ENCODE results near the gene ZNF579.
A peak's percentile ranks its signal among the peaks of the same experiment; 100 is the strongest.

The ZNF579 gene, protein sequence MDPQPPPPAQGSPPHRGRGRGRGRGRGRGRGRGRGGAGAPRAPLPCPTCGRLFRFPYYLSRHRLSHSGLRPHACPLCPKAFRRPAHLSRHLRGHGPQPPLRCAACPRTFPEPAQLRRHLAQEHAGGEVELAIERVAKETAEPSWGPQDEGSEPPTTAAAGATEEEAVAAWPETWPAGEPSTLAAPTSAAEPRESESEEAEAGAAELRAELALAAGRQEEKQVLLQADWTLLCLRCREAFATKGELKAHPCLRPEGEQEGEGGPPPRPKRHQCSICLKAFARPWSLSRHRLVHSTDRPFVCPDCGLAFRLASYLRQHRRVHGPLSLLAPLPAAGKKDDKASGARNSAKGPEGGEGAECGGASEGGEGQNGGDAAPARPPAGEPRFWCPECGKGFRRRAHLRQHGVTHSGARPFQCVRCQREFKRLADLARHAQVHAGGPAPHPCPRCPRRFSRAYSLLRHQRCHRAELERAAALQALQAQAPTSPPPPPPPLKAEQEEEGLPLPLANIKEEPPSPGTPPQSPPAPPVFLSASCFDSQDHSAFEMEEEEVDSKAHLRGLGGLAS

DNA sequence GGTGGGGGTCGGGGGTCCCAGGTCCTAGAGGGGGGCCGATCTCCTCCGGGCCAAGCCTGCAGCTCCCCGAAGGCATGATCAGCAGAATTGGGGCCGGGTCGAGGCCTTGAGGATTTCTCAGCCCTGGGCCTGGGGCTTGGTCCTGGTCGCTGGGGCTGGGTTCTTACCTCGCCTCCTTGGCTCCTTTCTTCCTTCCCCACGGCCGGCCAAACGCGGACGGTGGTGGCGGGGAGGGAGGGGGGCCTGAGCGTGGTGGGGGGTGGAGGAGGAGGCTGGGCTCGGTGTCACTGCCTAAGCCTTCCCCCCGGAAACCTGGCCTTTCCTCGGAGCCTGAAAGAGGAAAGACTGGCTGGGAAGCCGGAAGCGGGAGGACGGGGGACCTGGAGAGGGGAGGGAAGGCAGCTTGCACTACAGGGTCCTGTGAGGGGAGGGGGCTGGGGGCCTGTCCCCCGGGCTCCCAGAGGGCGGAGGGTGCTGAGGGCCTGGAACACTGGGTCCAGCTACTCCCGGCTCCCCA is at the start of gene ZNF579:
ZNF579 (minus strand) TSS at position 221 of the 517 bp plus-strand sequence. CDS start 1,209 bp downstream, outside the sequence.
- DNase-seq: peak; percentile 64 to 71

DNA sequence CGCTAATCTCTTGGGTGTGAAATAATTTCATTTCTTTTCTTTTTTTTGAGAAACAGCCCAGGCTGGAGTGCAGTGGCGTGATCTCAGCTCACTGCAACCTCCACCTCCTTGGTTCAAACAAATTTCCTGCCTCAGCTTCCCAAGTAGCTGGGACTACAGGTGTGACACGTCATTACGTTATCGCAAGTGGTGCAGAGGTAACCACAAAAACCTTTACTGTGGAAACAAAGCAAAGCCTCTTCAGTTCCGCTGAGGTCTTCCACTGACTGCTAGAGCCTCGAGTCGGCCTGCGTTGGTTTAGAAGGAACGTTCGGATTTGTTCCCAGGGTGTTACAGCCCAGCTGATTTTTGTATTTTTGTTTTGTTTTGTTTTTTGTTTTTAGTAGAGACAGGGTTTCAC is 45.7 kb upstream of the ZNF579 start:
- peak; percentile 55 to 58 for DNase-seq

DNA sequence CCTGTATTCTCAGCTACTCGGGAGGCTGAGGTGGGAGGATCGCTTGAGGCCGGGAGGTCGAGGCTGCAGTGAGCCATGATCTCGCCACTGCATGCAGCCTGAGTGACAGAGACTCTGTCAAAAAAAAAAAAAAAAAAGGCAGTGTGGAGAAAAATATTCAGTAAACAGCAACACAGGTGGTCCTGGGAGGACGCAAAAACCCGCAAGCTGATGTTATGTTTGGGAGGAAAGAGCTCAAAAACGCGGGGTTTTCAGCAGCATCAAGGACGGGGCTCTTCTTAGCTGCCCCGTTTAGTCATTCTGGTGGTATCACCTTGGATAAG is 44.3 kb upstream of the ZNF579 start:
- DNase-seq: no peak

DNA sequence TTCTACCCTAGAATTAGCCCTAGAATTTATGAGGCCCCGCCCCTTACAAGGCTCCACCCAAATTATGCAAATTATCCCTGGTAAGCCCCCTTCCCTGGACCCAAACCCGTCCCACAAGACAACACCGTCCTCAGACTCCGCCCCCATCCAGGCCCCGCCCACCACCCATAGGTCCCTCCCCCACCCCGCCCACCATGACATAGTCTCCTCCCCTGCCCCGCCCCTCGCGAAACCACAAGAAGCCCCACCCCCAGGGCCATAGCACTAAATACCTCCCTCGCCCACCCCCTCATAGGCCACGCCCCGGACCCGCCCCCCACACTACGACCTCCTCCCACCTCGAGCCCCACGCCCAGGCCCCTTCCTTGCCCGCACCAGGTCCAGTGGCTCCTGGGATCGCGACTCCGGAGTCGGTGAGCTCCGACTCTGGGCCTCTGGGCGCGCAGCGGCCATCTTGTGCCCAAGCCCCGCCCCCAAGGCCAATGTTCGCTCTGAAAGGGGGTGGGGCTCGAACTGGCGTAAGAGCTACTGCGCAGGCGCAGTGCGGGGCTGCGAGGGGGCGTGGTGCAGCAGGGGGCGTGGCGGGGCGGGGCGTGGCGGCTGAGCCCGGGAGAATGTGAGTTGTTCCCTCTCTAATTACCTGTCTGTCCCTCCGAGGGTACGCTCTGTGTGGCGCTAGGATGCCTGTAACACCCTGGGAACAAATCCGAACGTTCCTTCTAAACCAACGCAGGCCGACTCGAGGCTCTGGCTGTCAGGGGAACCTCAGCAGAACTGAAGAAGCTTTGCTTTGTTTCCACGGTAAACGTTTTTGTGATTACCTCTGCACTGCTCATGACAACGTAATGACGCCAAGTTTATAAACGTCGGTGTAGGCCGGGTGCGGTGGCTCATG is 43.7 kb upstream of the ZNF579 start, which contains the start of gene ZNF784:
ZNF784 (minus strand) TSS at position 458 of the 895 bp plus-strand sequence; CDS start at position 453, 5 bp downstream.
- peak; percentile 96 to 98 for DNase-seq

DNA sequence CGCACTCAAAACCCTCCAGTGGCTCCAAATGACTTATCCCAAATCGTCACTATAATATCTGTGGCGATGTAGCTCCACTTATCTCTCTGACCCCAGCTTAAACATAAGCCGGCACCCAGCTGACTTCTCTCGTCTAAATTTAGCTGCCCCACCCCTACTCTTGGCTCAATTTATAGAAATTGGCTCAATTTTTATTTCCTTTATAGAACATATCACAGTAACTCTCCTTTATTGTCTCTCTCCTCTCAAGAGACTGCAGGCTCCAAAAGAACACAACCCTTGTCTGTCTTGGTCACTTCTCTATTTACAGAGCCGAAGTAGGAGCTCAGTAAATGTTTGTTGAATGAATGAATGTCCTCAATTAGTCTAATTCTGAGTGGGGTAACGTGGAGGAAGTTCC is 42.9 kb upstream of the ZNF579 start:
- no peak for DNase-seq

DNA sequence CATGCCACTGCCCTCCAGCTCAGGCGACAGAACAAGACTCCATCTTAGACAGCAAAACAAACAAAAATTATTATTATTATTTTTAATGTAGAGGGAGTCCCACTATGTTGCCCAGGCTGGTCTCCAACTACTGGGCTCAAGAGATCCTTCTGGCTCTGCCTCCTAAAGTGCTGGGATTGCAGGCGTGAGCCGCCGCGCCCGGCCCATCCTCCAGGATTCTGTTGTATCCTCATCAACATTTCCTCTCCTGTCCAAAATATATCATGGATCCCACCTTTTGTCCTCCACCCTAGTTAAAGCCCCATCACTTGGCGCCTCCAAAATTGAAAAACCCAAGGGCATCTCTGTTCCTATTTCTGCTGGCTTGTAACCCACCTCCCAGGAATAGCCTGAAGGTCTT is 42.5 kb upstream of the ZNF579 start:
- no peak for DNase-seq

DNA sequence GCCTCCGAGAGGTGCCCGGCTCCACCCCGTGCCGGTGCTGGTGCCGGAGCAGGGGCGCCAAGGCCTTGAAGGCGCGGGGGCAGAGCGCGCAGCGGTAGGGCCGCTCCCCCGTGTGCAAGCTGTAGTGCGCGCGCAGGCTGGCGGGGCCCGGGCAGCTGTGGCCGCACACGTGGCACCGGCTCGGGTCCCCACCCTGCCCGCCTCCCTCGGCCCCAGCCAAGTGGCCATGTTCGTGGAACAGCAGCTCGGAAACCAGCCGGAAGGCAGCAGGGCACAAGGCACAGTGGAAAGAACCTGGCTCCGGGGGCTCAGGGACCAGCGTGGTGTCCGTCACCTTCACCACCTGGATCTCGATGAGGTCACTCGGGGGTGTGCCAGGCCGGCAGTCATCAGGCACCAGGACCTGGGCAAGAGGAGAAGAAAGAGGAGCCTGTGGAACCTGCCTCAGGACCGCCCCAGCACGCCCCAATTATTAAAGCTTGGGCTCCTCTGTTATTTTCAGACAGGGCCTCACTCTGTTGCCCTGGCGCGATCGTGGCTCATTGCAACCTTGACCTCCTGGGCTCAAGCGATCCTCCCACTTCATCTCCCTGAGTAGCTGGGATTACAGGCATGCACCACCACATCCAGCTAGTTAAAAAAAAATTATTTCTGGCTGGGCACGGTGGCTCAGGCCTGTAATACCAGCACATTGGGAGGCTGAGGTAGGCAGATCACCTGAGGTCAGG is 41.8 kb upstream of the ZNF579 start:
- no peak for DNase-seq

DNA sequence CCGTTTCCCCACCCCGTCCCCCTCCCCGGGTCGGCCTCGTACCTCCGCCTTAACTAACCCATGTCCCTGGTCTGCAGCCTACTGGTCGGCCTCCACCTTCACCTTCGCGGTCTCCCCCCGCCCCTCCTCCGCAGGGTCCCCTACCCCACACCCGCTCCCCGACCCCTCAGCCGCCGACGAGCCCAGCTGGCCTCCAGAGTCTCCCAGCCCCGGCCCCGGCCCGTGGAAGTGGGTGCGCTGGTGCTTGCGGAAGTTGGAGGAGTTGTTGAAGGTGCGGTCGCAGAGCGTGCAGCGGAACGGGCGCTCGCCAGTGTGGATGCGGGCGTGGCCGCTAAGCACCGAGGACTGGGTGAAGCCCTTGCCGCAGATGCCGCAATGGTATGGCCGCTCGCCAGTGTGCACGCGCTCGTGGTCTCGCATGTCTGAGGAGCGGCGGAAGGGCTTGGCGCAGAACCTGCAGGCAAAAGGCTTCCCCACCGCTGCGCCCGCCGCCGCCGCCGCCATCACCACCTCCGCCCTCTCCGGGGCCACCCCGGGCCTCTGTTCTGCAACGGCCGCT is 41.1 kb upstream of the ZNF579 start:
- DNase-seq: no peak

DNA sequence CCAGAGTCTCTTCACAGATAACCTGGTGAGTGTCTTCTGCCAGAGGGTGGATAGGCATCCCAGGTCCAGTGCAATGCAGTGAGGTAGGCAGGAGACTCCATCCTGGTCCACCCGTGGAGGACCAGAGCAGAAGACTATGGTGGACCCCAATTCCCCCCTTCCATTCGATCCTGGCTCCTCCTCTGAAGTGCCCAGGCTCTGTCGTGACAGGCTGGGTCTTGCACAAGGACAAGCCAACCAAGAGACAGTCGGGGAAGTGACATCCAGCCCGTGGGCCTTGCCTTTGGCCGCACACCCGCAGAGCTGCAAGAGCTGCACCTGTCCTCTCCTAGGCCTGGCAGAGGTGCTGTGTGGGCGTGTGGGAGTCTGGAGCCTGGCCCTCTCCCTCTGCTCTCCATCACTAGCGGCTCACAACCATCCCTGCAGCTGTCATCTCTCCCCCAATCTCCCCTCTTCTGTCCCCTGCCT is 40.6 kb upstream of the ZNF579 start:
- DNase-seq: no peak

DNA sequence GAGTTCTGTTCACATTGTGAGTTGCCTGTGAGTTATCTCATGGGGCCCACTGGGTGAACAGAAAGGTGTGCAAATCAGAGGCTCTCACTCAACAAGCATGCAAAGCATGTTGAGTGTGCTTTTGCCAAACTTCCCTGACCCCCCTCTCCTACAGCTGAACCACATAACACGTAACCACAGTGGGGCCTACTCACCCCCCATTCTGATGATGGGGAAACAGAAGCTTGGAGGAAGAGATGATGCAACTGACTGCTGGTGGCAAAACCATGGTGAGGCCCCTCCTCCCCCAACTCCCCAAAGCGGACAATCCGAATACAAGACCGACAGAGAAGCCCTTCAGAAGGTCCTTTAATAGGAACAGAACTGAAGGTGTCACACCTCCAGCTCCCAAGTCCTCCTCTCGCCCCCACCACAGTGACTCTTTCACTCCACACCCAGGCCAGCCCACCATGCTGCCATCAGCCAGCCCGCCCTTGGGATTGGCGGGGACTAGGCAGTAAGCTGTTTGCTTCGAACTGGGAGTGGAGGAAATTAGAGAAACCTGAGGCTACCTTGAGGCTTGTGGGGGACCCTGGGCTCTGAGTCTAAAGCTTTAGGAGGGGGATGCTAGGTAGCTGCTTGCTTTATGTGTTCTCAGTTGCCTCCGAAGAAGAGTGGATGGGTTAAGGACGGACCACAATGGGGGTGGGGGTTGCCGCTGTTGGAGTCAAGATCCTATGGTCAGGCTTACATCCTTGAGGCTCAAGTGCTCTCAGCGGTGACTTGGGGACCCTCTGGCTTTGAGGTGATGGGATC is 40.0 kb upstream of the ZNF579 start:
- no peak for DNase-seq

DNA sequence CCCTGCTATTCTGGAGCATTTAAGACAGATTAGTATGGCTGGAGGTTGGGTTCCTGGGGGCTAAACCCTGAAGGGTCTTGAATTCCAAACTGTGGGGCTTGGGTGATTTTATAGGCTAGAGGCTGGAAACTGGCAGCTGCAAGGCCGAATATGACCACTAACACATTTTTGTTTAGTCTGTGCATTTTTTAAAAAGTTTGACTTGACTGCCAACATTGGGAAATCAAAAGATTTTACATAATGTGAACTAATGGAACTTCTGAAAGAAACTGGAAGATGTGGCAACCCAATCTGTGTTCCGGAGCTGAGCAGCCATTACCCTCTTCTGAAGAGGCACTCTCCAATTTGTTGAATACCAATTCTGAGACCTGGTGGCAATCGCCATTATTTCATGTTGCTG is 38.6 kb upstream of the ZNF579 start:
- DNase-seq: no peak

DNA sequence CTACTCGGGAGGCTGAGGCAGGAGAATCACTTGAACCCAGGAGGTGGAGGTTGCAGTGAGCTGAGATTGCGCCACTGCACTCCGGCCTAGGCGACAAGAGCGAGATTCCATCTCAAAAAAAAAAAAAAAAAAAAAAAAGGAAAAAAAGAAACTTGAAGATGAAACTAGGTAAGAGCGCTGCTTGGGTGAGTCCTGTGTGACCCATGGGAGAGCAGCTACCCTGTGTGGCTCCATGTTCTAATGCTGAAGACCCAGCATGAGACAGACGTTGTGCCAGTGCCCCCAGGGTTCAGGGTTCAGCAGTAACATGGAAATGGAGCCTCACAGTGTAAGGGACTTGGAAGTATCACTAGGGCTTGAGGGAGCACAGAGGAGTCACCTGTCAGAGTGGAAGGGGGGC is 37.8 kb upstream of the ZNF579 start:
- no peak for DNase-seq

DNA sequence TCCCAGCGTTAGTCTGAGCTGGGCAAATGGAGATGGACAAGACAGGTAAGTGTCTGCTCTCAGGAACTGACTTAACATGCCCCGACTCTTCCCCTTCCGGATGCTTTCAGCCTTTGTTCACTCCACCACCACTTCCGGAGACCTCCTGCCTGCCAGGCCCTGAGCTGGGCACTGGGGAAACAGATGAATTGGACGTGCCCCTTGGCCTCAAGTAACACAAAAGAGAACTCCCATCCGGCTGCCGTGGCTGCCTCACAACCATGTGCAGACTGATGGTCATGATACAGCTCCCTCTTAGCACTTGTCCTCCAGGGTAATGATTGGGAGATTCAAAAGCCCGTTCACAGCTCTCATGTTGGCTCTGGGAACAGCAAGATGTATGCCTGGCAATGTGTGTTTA is 36.8 kb upstream of the ZNF579 start:
- DNase-seq: no peak

DNA sequence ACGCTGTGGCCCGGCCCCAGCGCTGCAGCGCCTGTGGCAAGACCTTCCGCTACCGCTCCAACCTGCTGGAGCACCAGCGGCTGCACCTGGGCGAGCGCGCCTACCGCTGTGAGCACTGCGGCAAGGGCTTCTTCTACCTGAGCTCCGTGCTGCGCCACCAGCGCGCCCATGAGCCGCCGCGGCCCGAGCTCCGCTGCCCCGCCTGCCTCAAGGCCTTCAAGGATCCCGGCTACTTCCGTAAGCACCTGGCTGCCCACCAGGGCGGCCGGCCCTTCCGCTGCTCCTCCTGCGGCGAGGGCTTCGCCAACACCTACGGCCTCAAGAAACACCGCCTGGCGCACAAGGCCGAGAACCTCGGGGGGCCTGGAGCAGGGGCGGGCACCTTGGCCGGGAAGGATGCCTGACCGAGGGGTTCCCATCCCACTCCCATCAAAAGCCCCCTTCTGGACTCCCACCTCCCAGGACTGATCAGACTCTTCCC is 35.8 kb upstream of the ZNF579 start:
- no peak for DNase-seq

DNA sequence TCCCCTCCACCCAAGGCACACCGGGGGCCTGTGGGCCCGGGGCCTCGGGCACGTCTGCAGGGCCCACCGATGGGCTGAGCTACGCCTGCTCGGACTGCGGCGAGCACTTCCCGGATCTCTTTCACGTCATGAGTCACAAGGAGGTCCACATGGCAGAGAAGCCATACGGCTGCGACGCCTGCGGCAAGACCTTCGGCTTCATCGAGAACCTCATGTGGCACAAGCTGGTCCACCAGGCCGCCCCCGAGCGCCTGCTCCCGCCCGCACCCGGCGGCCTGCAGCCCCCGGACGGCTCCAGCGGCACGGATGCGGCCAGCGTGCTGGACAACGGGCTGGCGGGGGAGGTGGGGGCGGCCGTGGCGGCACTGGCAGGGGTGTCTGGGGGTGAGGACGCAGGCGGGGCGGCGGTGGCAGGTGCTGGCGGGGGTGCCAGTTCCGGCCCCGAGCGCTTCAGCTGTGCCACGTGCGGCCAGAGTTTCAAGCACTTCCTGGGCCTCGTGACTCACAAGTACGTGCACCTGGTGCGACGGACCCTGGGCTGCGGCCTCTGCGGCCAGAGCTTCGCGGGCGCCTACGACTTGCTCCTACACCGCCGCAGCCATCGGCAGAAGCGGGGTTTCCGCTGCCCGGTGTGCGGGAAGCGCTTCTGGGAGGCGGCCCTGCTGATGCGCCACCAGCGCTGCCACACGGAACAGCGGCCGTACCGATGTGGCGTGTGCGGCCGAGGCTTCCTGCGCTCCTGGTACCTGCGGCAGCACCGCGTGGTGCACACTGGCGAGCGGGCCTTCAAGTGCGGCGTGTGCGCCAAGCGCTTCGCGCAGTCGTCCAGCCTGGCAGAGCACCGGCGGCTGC is 35.1 kb upstream of the ZNF579 start:
- DNase-seq: no peak

DNA sequence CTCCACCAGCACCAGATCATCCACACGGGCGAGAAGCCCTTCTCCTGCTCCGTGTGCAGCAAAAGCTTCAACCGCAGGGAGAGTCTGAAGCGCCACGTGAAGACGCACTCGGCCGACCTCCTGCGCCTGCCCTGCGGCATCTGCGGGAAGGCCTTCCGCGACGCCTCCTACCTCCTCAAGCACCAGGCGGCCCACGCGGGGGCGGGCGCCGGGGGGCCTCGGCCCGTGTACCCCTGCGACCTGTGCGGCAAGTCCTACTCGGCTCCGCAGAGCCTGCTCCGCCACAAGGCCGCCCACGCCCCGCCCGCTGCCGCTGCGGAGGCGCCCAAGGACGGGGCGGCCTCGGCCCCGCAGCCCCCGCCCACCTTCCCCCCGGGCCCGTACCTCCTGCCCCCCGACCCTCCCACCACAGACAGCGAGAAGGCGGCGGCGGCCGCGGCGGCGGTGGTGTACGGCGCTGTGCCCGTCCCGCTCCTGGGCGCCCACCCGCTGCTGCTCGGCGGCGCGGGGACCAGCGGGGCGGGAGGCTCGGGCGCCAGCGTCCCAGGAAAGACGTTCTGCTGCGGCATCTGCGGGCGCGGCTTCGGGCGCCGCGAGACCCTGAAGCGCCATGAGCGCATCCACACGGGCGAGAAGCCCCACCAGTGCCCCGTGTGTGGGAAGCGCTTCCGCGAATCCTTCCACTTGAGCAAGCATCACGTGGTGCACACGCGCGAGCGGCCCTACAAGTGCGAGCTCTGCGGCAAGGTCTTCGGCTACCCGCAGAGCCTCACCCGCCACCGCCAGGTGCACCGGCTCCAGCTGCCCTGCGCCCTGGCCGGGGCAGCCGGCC is 34.3 kb upstream of the ZNF579 start:
- DNase-seq: no peak

DNA sequence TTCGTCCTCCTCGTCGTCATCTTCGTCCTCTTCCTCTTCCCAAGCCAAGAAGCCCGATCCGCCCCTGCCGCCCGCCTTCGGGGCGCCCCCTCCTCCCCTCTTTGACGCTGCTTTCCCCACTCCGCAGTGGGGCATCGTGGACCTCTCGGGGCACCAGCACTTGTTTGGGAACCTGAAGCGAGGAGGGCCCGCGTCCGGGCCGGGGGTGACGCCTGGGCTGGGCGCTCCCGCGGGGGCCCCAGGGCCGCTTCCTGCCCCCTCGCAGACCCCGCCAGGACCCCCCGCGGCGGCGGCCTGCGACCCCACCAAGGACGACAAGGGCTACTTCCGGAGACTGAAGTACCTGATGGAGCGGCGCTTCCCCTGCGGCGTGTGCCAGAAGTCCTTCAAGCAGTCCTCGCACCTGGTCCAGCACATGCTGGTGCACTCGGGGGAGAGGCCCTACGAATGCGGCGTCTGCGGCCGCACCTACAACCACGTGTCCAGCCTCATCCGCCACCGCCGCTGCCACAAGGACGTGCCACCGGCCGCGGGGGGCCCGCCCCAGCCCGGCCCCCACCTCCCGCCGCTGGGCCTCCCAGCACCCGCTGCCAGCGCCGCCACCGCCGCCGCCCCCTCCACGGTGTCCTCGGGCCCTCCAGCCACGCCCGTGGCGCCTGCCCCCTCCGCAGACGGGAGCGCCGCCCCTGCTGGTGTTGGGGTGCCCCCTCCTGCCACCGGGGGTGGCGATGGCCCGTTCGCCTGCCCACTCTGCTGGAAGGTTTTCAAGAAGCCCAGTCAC is 33.5 kb upstream of the ZNF579 start:
- no peak for DNase-seq

DNA sequence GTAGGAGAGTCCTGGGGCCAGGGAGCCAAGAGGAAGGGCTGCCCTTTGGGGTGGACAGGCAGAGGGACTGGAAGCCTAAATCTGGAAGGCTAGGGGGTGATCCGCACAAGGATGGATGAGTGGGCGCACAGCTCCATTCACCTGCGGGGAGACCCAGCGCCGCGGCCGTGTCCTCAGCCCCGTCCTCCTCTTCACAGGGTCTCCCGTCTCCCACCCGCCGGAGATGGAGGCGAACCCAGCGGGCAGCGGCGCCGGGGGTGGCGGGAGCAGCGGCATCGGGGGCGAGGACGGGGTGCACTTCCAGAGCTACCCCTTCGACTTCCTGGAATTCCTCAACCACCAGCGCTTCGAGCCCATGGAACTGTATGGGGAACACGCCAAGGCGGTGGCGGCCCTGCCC is 32.7 kb upstream of the ZNF579 start:
- DNase-seq: no peak
